PC-3 (cell line): Measurements from ENCODE around the gene SLC25A48. TPM values are rescaled to one million over a fixed set of nuclear protein-coding genes. Genes with fewer than 3 reads are reported as not detected.

Experiments
- ATAC-seq: fragments of 200-7000 bp; cut with Tn5 transposase; 2 replicates; pipeline ENCODE4 v1.9.1; 2020; ENCODE audit warnings: mild to moderate bottlenecking, moderate library complexity
- BruUV-seq: library from RNA; stranded (reverse); fragments of 400-500 nt; replicated peaks from 2 replicates; lab custom pipeline; 2021; lab: Mats Ljungman, UMichigan
- CTCF ChIA-PET: fragments of 300-600 bp; sonication (Branson Sonifier 250); formaldehyde crosslinking; loops from one replicate; lab custom pipeline; 2022; ENCODE audit warnings: antibody characterized with exemption; lab: Charles Lee
- POLR2A ChIA-PET: fragments of 300-600 bp; sonication (Branson Sonifier 250); formaldehyde crosslinking; loops from one replicate; lab custom pipeline; 2022; ENCODE audit warnings: antibody characterized with exemption; ENCODE audit not compliant: unreplicated experiment; lab: Charles Lee
- DNase-seq: peaks from one replicate; pipeline ENCODE4 v3.0.0-alpha.2; 2015
- H2AFZ ChIP-seq: fragments of 300-600 bp; sonication (generic); 2 replicates; pipeline ENCODE4 v1.6.0; 2016; ENCODE audit warnings: antibody characterized with exemption, low read length
- H3F3A ChIP-seq: fragments of 300-600 bp; sonication (generic); one replicate; pipeline ENCODE4 v1.6.0; 2017; ENCODE audit warnings: antibody characterized with exemption, low read length, control low read depth, mild to moderate bottlenecking; ENCODE audit not compliant: unreplicated experiment
- H3K27ac ChIP-seq: fragments of 300-600 bp; sonication (generic); 2 replicates; pipeline ENCODE4 v1.5.1; 2016; ENCODE audit warnings: mild to moderate bottlenecking, low read length
- H3K27me3 ChIP-seq: fragments of 300-600 bp; sonication (generic); 2 replicates; pipeline ENCODE4 v1.6.1; 2016; ENCODE audit warnings: low read length, mixed read lengths
- H3K36me3 ChIP-seq: fragments of 300-600 bp; sonication (generic); 2 replicates; pipeline ENCODE4 v1.6.1; 2016; ENCODE audit warnings: low read depth, mixed run types, low read length, mixed read lengths
- H3K4me1 ChIP-seq: fragments of 300-600 bp; sonication (generic); 2 replicates; pipeline ENCODE4 v1.5.1; 2016; ENCODE audit warnings: low read length; ENCODE audit not compliant: insufficient read depth
- H3K4me2 ChIP-seq: fragments of 300-600 bp; sonication (generic); 2 replicates; pipeline ENCODE4 v1.6.0; 2016; ENCODE audit warnings: low read length
- H3K4me3 ChIP-seq: fragments of 300-600 bp; sonication (generic); 2 replicates; pipeline ENCODE4 v1.5.1; 2016; ENCODE audit warnings: mild to moderate bottlenecking, low read length, mixed read lengths
- H3K79me2 ChIP-seq: fragments of 300-600 bp; sonication (generic); 2 replicates; pipeline ENCODE4 v1.6.1; 2017; ENCODE audit warnings: low read length, mixed read lengths
- H3K9ac ChIP-seq: fragments of 300-600 bp; sonication (generic); 2 replicates; pipeline ENCODE4 v1.6.0; 2016; ENCODE audit warnings: mild to moderate bottlenecking, low read length
- H3K9me2 ChIP-seq: fragments of 300-600 bp; sonication (generic); replicated peaks from 2 replicates; pipeline ENCODE4 v1.6.1; 2016; ENCODE audit warnings: mixed run types, low read length, mixed read lengths
- H3K9me3 ChIP-seq: fragments of 300-600 bp; sonication (generic); 2 replicates; pipeline ENCODE4 v1.6.1; 2016; ENCODE audit warnings: low read length, mixed read lengths
- H4K20me1 ChIP-seq: fragments of 300-600 bp; sonication (generic); 2 replicates; pipeline ENCODE4 v1.6.1; 2016; ENCODE audit warnings: low read length, mixed read lengths
- CTCF ChIP-seq: fragments of 300-600 bp; sonication (generic); conservative IDR thresholded peaks from 2 replicates; pipeline ENCODE4 v1.5.1; 2017; ENCODE audit warnings: antibody characterized with exemption, low read depth, mild to moderate bottlenecking, low read length
- EZH2 ChIP-seq: fragments of 300-600 bp; sonication (generic); IDR thresholded peaks from one replicate; pipeline ENCODE4 v1.6.1; 2017; ENCODE audit warnings: antibody characterized with exemption, mild to moderate bottlenecking, low read length; ENCODE audit not compliant: unreplicated experiment
- EZH2phosphoT487 ChIP-seq: fragments of 300-600 bp; sonication (generic); IDR thresholded peaks from 2 replicates; pipeline ENCODE4 v1.6.1; 2018; ENCODE audit warnings: mild to moderate bottlenecking, antibody characterized with exemption, low read length, borderline replicate concordance
- intact Hi-C: fragments of 100-400 bp; cut with micrococcal nuclease; formaldehyde crosslinking; loops from 2 replicates; pipeline ENCODE4 v1.9.0; 2023
- total RNA-seq: library from RNA; depleted of rRNA; stranded (reverse); fragments of >200 nt; gene quantifications from 2 replicates; pipeline ENCODE4 v1.2.3, GENCODE V29; 2014

SLC25A48 gene
- total RNA-seq, 1 experiment from 2014 or later: not detected

- H3K4me2 ChIP-seq: no peak overlapping the region
- no peaks in the 10 kb centered on the region for H3K79me2 ChIP-seq
- no peaks in the 10 kb centered on the region for H3K36me3 ChIP-seq
- POLR2A ChIA-PET: no interaction called here
- H3F3A ChIP-seq: no peaks in the 10 kb centered on the region
- ATAC-seq (no peak), DNase-seq (no peak)
- H3K9me3 ChIP-seq: no peaks in the 10 kb centered on the region
- CTCF ChIA-PET: no interaction called here
- H3K27me3 ChIP-seq: peaks cover 9% of the 10 kb centered on the region
- H4K20me1 ChIP-seq: no peaks in the 10 kb centered on the region
- H3K4me3 ChIP-seq: no peak overlapping the region
- no peaks in the 10 kb centered on the region for H3K4me1 ChIP-seq
- no TSS peak for BruUV-seq
- no peaks in the 10 kb centered on the region for H3K9me2 ChIP-seq
- no peak overlapping the region for H3K27ac ChIP-seq
- intact Hi-C loops: no loop called here
- H3K9ac ChIP-seq: no peak overlapping the region
- TF ChIP-seq EZH2: no peak
- H2AFZ ChIP-seq: no peak overlapping the region
These were observed 11.8 kb downstream of the SLC25A48 start for GRCh38 chr5:135846311-135846710.

GRCh38 chr5:135847976-135848375, 13.5 kb downstream of the SLC25A48 start:
- TF ChIP-seq EZH2phosphoT487: no peak
- no peak for TF ChIP-seq CTCF
- no peak for TF ChIP-seq EZH2
- ChIA-PET CTCF (no interaction called here), POLR2A (no interaction called here)
- Histone ChIP-seq H3K79me2 (no peaks in the 10 kb centered on the region), H3K36me3 (no peaks in the 10 kb centered on the region), H4K20me1 (no peaks in the 10 kb centered on the region), H3K9me3 (no peaks in the 10 kb centered on the region), H3K9me2 (no peaks in the 10 kb centered on the region), H3K9ac (no peak overlapping the region), H3K27me3 (peaks cover 16% of the 10 kb centered on the region), H3K4me3 (no peak overlapping the region), H3K27ac (no peak overlapping the region), H3F3A (no peaks in the 10 kb centered on the region), H3K4me2 (no peak overlapping the region), H3K4me1 (no peaks in the 10 kb centered on the region), H2AFZ (no peak overlapping the region)
- no TSS peak for BruUV-seq
- DNase-seq: no peak
- no peak for ATAC-seq
- intact Hi-C loops: no loop called here

- Histone ChIP-seq H3K4me2 (no peak overlapping the region), H3K4me3 (no peak overlapping the region), H3K27me3 (peaks cover 34% of the 10 kb centered on the region), H3K27ac (no peak overlapping the region), H2AFZ (no peak overlapping the region), H3K9ac (no peak overlapping the region), H3K9me3 (no peaks in the 10 kb centered on the region), H3F3A (no peaks in the 10 kb centered on the region), H3K4me1 (no peaks in the 10 kb centered on the region), H4K20me1 (no peaks in the 10 kb centered on the region), H3K79me2 (no peaks in the 10 kb centered on the region), H3K9me2 (no peaks in the 10 kb centered on the region), H3K36me3 (no peaks in the 10 kb centered on the region)
- intact Hi-C loops: no loop called here
- CTCF ChIA-PET: no interaction called here
- ATAC-seq (no peak), DNase-seq (no peak)
- POLR2A ChIA-PET: no interaction called here
- TF ChIP-seq EZH2phosphoT487 (no peak), CTCF (no peak), EZH2 (no peak)
- no TSS peak for BruUV-seq
These were observed 15.8 kb downstream of the SLC25A48 start for GRCh38 chr5:135850231-135850630.
